ENCODE data around the gene HS6ST2. TPM values are rescaled to one million over a fixed set of nuclear protein-coding genes. Genes with fewer than 3 reads are reported as not detected.
"Not testable (repeated sequence)": the region's sequence is repeated elsewhere in the genome, so short reads cannot be mapped to it uniquely, and the experiment has no call there.

HS6ST2 gene
- total and polyA plus RNA-seq, 12 donors, result 0.13 to 1.2 (median 0.26) TPM; not detected in 3

DNA sequence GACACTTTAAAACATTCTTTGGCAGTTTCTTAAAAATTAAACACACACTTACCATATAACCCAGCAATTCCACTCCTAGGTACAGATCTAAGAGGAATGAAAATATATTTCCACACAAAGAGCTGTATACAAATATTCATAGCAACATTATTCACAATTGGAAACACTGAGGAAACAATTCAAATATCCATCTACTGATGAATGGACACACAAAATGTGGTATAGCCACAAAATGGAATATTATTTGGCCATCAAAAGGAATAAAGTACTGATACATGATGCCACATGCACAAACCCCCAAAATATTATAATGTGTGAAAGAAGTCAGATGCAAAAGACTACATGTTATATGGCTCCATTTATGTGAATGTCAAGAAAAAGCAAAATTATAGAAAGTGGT, 70.9 kb downstream of the HS6ST2 start:
- peaks cover 0 to 10% (median 0%) of the 10 kb centered on the region in 11 donors for H3K9me3 ChIP-seq
- intact Hi-C loops (cut with DNase I), result no loop called here
- H3K27me3 ChIP-seq, result peaks cover 0 to 5% (median 0%) of the 10 kb centered on the region in 7 donors
- TF ChIP-seq, protein P1, sequence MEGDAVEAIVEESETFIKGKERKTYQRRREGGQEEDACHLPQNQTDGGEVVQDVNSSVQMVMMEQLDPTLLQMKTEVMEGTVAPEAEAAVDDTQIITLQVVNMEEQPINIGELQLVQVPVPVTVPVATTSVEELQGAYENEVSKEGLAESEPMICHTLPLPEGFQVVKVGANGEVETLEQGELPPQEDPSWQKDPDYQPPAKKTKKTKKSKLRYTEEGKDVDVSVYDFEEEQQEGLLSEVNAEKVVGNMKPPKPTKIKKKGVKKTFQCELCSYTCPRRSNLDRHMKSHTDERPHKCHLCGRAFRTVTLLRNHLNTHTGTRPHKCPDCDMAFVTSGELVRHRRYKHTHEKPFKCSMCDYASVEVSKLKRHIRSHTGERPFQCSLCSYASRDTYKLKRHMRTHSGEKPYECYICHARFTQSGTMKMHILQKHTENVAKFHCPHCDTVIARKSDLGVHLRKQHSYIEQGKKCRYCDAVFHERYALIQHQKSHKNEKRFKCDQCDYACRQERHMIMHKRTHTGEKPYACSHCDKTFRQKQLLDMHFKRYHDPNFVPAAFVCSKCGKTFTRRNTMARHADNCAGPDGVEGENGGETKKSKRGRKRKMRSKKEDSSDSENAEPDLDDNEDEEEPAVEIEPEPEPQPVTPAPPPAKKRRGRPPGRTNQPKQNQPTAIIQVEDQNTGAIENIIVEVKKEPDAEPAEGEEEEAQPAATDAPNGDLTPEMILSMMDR (IDR thresholded peaks at IDR 0.05), result no peak
- DNase-seq (no peak), ATAC-seq (no peak)
- no peak overlapping the region for H3K4me3 ChIP-seq
- no peaks in the 10 kb centered on the region for H3K4me1 ChIP-seq
- H3K27ac ChIP-seq, result no peak overlapping the region
- no peaks in the 10 kb centered on the region for H3K36me3 ChIP-seq

DNA sequence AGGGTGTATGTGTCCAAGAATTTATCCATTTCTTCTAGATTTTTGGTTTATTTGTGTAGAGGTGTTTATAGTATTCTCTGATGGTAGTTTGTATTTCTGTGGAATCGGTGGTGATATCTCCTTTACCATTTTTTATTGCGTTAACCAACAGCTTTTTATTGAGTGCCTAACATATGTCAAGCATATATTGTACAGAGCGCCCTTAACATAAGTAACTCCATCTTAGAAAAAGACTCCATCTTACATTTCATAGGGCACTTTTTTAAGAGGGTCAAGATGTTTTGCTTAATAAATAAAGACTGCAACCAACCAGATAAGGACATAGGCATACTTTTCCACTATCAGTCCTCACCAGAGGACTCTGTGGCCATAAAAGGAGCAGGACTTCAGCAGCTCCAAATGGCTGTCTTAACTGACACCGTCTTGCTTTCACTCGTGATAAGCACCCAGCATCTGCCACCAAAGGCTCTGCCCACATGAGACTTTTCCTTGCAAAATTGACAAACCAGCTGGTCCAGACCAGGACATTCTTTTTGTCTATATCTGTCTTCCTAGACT, 75.0 kb downstream of the HS6ST2 start:
- ATAC-seq (no peak), DNase-seq (no peak)
- peaks cover 0 to 10% (median 0%) of the 10 kb centered on the region in 11 donors for H3K9me3 ChIP-seq
- H3K36me3 ChIP-seq, result no peaks in the 10 kb centered on the region
- no peaks in the 10 kb centered on the region for H3K4me1 ChIP-seq
- no peak overlapping the region for H3K27ac ChIP-seq
- TF ChIP-seq, protein P1 (IDR thresholded peaks at IDR 0.05), result no peak
- 65 to 66% methylated on average over 5 of the region's 5 CpGs for WGBS, 2 donors
- H3K27me3 ChIP-seq, result peaks cover 0 to 9% (median 0%) of the 10 kb centered on the region in 7 donors
- H3K4me3 ChIP-seq, result no peak overlapping the region
- intact Hi-C loops (cut with DNase I), result no loop called here

DNA sequence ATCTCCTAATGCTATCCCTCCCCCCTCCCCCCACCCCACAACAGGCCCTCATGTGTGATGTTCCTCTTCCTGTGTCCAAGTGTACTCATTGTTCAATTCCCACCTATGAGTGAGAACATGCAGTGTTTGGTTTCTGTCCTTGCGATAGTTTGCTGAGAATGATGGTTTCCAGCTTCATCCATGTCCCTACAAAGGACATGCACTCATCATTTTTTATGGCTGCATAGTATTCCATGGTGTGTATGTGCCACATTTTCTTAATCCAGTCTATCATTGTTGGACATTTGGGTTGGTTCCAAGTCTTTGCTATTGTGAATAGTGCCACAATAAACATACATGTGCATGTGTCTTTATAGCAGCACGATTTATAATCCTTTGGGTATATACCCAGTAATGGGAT, 77.7 kb downstream of the HS6ST2 start:
- H3K36me3 ChIP-seq; intact Hi-C loops (cut with DNase I); H3K9me3 ChIP-seq; H3K27ac ChIP-seq; ATAC-seq; DNase-seq; H3K4me3 ChIP-seq; H3K4me1 ChIP-seq: not testable (repeated sequence)
- WGBS, 2 donors, result 91 to 100% methylated on average over 1 of the region's 2 CpGs
- peaks cover 0 to 17% (median 0%) of the 10 kb centered on the region in 7 donors for H3K27me3 ChIP-seq

DNA sequence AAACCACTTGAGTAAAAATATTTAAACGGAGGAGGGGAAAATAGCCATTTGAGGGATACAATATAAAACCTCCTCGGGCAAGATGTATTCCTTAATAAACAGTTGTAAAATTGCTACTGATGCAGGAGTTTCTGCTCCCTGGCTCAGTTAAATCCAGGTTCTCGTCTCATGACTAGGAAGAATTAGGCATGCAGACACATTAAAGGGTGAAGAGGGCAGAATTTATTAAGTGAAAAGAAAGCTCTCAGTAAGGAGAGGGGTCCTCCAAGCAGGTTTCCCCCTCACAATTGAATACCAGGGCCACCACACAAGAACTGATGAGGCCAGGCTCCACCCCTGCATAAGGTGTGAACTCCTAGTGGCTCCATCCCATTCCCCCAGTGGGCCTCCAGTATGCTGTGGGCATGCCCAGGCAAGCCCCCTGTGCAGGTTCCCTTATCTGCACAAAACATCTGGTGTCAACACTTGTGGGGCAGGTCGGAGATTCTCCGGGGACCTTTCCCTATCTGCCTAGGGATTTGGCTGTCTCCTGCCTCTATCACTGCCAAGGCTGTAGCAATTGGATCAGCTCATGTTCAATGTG, 80.4 kb downstream of the HS6ST2 start:
- Histone ChIP-seq H3K4me3 (no peak overlapping the region), H3K4me1 (no peaks in the 10 kb centered on the region), H3K36me3 (no peaks in the 10 kb centered on the region), H3K27ac (no peak overlapping the region), H3K9me3 (no peaks in the 10 kb centered on the region), H3K27me3 (peaks cover 0 to 21% (median 0%) of the 10 kb centered on the region in 7 donors)
- intact Hi-C loops (cut with DNase I), result no loop called here
- ATAC-seq, result no peak
- 63 to 72% methylated on average over 5 of the region's 5 CpGs for WGBS, 2 donors
- TF ChIP-seq, protein P1 (IDR thresholded peaks at IDR 0.05), result no peak
- DNase-seq, result no peak
